IPS DF 19.7 (cell line): ENCODE results near the gene MARVELD2.
A peak's percentile ranks its signal among the peaks of the same experiment; 100 is the strongest.
"Not testable (repeated sequence)": the region's sequence is repeated elsewhere in the genome, so short reads cannot be mapped to it uniquely, and the experiment has no call there.

Experiments used
- DNase-seq: peaks from one replicate; pipeline ENCODE4 v3.0.0-alpha.2; 2013; ENCODE audit warnings: low read depth, low spot score

The MARVELD2 gene

GRCh38 chr5:69414885-69415583, at the start of gene MARVELD2:
Gene MARVELD2 (plus strand): TSS chr5:69415116. CDS start chr5:69419386, 4,270 bp downstream.
- DNase-seq: peak; percentile 60

- DNase-seq: no peak
These were observed 47.1 kb upstream of the MARVELD2 start for GRCh38 chr5:69367697-69368279.

- DNase-seq: no peak
These were observed 46.2 kb upstream of the MARVELD2 start for GRCh38 chr5:69368458-69369339.

- DNase-seq: peak; percentile 75
These were observed 45.4 kb upstream of the MARVELD2 start, which contains the start of the genes AK6, RAD17 and TAF9 for GRCh38 chr5:69369340-69370121. Gene AK6 (minus strand): TSS chr5:69369520. CDS start chr5:69369490, 30 bp downstream. Gene RAD17 (plus strand): TSS chr5:69369818. CDS start chr5:69372209, 2,391 bp downstream. Gene TAF9 (minus strand): TSS chr5:69369520. CDS start chr5:69365737, 3,783 bp downstream.

GRCh38 chr5:69370335-69370734, 44.6 kb upstream of the MARVELD2 start:
- DNase-seq: not testable (repeated sequence)

- no peak for DNase-seq
These were observed 42.5 kb upstream of the MARVELD2 start for GRCh38 chr5:69372394-69372793.

GRCh38 chr5:69374911-69375446, 39.9 kb upstream of the MARVELD2 start:
- no peak for DNase-seq

GRCh38 chr5:69378376-69378775, 36.5 kb upstream of the MARVELD2 start:
- DNase-seq: no peak

- no peak for DNase-seq
These were observed 10.1 kb upstream of the MARVELD2 start for GRCh38 chr5:69404659-69405330.

- DNase-seq: no peak
These were observed 655 bp downstream of the MARVELD2 start for GRCh38 chr5:69415584-69415958.

- no peak for DNase-seq
These were observed 1.3 kb downstream of the MARVELD2 start for GRCh38 chr5:69416180-69416579.

- DNase-seq: no peak
These were observed 1.8 kb downstream of the MARVELD2 start for GRCh38 chr5:69416699-69417098.

- DNase-seq: no peak
These were observed 3.6 kb downstream of the MARVELD2 start for GRCh38 chr5:69418554-69418953.

GRCh38 chr5:69431424-69432303, 16.7 kb downstream of the MARVELD2 start:
- no peak for DNase-seq

GRCh38 chr5:69432412-69433206, 17.7 kb downstream of the MARVELD2 start:
- no peak for DNase-seq

- DNase-seq: not testable (repeated sequence)
These were observed 20.5 kb downstream of the MARVELD2 start for GRCh38 chr5:69435276-69435884.

GRCh38 chr5:69444127-69444754, 29.3 kb downstream of the MARVELD2 start:
- DNase-seq: no peak

GRCh38 chr5:69449511-69449910, 34.6 kb downstream of the MARVELD2 start:
- DNase-seq: no peak
